WTC11 (cell line): ENCODE results near the gene F2. TPM values are rescaled to one million over a fixed set of nuclear protein-coding genes. Genes with fewer than 3 reads are reported as not detected.

Experiments used
- ATAC-seq: fragments of 200-7000 bp; cut with Tn5 transposase; 2 replicates; pipeline ENCODE4 v1.10.0; 2021; ENCODE audit warnings: mild to moderate bottlenecking, moderate library complexity
- CTCF ChIA-PET: fragments of 300-600 bp; sonication (Branson Sonifier 250); formaldehyde crosslinking; loops from one replicate; lab custom pipeline; 2021; ENCODE audit warnings: antibody characterized with exemption; lab: Charles Lee
- POLR2A ChIA-PET: fragments of 350-600 bp; sonication (Branson Sonifier 250); formaldehyde crosslinking; loops from one replicate; lab custom pipeline; 2021; ENCODE audit warnings: antibody characterized with exemption; lab: Charles Lee
- DNase-seq: peaks from one replicate; pipeline ENCODE4 v3.0.0; 2021; ENCODE audit warnings: low spot score
- H3K27ac Mint-ChIP-seq: 2 replicates; pipeline ENCODE4 v1.8.0; 2021; ENCODE audit warnings: mixed read lengths
- H3K27me3 Mint-ChIP-seq: 2 replicates; pipeline ENCODE4 v1.8.0; 2021; ENCODE audit warnings: low read depth, mild to moderate bottlenecking, moderate library complexity, mixed read lengths
- H3K36me3 Mint-ChIP-seq: 2 replicates; pipeline ENCODE4 v1.8.0; 2021; ENCODE audit warnings: mixed read lengths
- H3K4me1 Mint-ChIP-seq: 2 replicates; pipeline ENCODE4 v1.8.0; 2022; ENCODE audit warnings: mixed read lengths
- H3K4me3 Mint-ChIP-seq: 2 replicates; pipeline ENCODE4 v1.8.0; 2021; ENCODE audit warnings: mild to moderate bottlenecking, moderate library complexity, mixed read lengths
- H3K9me3 Mint-ChIP-seq: 2 replicates; pipeline ENCODE4 v1.8.0; 2021; ENCODE audit warnings: mixed read lengths
- CBFB ChIP-seq: sonication (generic); formaldehyde crosslinking; IDR thresholded peaks from 2 replicates; pipeline ENCODE4 v1.8.1; 2022; ENCODE audit warnings: mild to moderate bottlenecking, low read depth, missing genetic modification reagents
- CREM ChIP-seq: sonication (generic); formaldehyde crosslinking; IDR thresholded peaks from 2 replicates; pipeline ENCODE4 v1.8.1; 2022; ENCODE audit warnings: mild to moderate bottlenecking, missing genetic modification reagents, moderate library complexity
- FOXK1 ChIP-seq: sonication (generic); formaldehyde crosslinking; IDR thresholded peaks from 2 replicates; pipeline ENCODE4 v1.8.0; 2022; ENCODE audit warnings: mild to moderate bottlenecking, moderate library complexity, missing genetic modification reagents
- GRHL2 ChIP-seq: fragments of 250-450 bp; sonication (Bioruptor Pico); IDR thresholded peaks from 2 replicates; pipeline ENCODE4 v1.8.0; 2022; ENCODE audit warnings: mild to moderate bottlenecking, moderate library complexity; ENCODE audit not compliant: insufficient replicate concordance, severe bottlenecking
- GTF2I ChIP-seq: fragments of 250-450 bp; sonication (Bioruptor Pico); conservative IDR thresholded peaks from 2 replicates; pipeline ENCODE4 v1.4.0; 2021; ENCODE audit warnings: mild to moderate bottlenecking
- IRF2 ChIP-seq: sonication (generic); formaldehyde crosslinking; IDR thresholded peaks from 2 replicates; pipeline ENCODE4 v1.8.0; 2022; ENCODE audit warnings: low read depth, missing genetic modification reagents, borderline replicate concordance
- JUN ChIP-seq: sonication (generic); formaldehyde crosslinking; IDR thresholded peaks from 2 replicates; pipeline ENCODE4 v1.8.0; 2023; ENCODE audit warnings: mild to moderate bottlenecking, missing genetic modification reagents
- MXD4 ChIP-seq: fragments of 250-450 bp; sonication (Bioruptor Pico); IDR thresholded peaks from 2 replicates; pipeline ENCODE4 v1.8.0; 2021; ENCODE audit warnings: mild to moderate bottlenecking, moderate library complexity, borderline replicate concordance
- NFATC4 ChIP-seq: fragments of 250-450 bp; sonication (Bioruptor Pico); IDR thresholded peaks from 2 replicates; pipeline ENCODE4 v1.9.0; 2021; ENCODE audit warnings: mild to moderate bottlenecking
- RORB ChIP-seq: fragments of 250-450 bp; sonication (Bioruptor Pico); IDR thresholded peaks from 2 replicates; pipeline ENCODE4 v1.9.0; 2021; ENCODE audit warnings: mild to moderate bottlenecking
- ZBTB21 ChIP-seq: sonication (generic); formaldehyde crosslinking; IDR thresholded peaks from 2 replicates; pipeline ENCODE4 v1.8.1; 2023; ENCODE audit warnings: mild to moderate bottlenecking, missing genetic modification reagents, borderline replicate concordance
- total RNA-seq: library from RNA; stranded (reverse); gene quantifications from 3 replicates; pipeline ENCODE4 v1.2.3, GENCODE V29; 2021
- TF ChIP-seq, protein P1 (sequence below): fragments of 200-600 bp; IDR thresholded peaks from 2 replicates; pipeline ENCODE4 v1.8.0; 2022; ENCODE audit warnings: antibody characterized with exemption
- TF ChIP-seq, protein P2 (sequence below): sonication (generic); formaldehyde crosslinking; IDR thresholded peaks from 2 replicates; pipeline ENCODE4 v1.8.1; 2023; ENCODE audit warnings: mild to moderate bottlenecking, moderate library complexity, missing genetic modification reagents
- TF ChIP-seq, protein P3 (sequence below): sonication (generic); formaldehyde crosslinking; IDR thresholded peaks from 2 replicates; pipeline ENCODE4 v1.8.0; 2022; ENCODE audit warnings: mild to moderate bottlenecking, missing genetic modification reagents
- TF ChIP-seq, protein P4 (sequence below): sonication (generic); formaldehyde crosslinking; IDR thresholded peaks from 2 replicates; pipeline ENCODE4 v1.8.1; 2023; ENCODE audit warnings: mild to moderate bottlenecking, missing genetic modification reagents
- TF ChIP-seq, protein P5 (sequence below): sonication (generic); formaldehyde crosslinking; IDR thresholded peaks from 2 replicates; pipeline ENCODE4 v1.8.1; 2022; ENCODE audit warnings: mild to moderate bottlenecking, moderate library complexity, missing genetic modification reagents

The F2 gene
- total RNA-seq, 1 experiment from 2014 or later = 0.50 TPM

DNA sequence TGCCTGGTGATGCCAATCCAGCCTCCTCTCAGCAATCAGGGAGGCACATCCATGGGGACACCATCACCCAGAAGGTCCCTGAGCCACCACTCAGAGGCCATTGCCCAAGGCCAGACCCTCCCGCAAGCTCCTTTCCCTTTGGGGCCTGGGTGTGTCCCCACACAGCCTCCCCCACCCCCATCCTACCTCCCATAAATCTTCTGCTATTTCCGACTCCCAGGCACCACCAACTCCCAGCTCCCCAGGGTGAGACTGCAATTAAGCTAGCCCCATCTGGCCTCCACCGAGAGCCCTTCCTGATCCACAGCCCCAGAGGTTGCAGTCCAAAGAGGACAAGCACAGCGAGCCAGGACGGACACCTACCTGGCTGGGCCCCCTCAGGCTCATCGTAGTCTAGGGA, 24.9 kb upstream of the F2 start:
- no peak for ATAC-seq
- POLR2A ChIA-PET = no interaction called here
- Mint-ChIP-seq H3K27me3 (no peaks in the 10 kb centered on the region), H3K9me3 (no peaks in the 10 kb centered on the region)
- no peak for TF ChIP-seq RORB
- TF ChIP-seq, protein P1, sequence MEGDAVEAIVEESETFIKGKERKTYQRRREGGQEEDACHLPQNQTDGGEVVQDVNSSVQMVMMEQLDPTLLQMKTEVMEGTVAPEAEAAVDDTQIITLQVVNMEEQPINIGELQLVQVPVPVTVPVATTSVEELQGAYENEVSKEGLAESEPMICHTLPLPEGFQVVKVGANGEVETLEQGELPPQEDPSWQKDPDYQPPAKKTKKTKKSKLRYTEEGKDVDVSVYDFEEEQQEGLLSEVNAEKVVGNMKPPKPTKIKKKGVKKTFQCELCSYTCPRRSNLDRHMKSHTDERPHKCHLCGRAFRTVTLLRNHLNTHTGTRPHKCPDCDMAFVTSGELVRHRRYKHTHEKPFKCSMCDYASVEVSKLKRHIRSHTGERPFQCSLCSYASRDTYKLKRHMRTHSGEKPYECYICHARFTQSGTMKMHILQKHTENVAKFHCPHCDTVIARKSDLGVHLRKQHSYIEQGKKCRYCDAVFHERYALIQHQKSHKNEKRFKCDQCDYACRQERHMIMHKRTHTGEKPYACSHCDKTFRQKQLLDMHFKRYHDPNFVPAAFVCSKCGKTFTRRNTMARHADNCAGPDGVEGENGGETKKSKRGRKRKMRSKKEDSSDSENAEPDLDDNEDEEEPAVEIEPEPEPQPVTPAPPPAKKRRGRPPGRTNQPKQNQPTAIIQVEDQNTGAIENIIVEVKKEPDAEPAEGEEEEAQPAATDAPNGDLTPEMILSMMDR = no peak
- no peak for TF ChIP-seq IRF2 (CRISPR knock-in tag)
- TF ChIP-seq, protein P2, sequence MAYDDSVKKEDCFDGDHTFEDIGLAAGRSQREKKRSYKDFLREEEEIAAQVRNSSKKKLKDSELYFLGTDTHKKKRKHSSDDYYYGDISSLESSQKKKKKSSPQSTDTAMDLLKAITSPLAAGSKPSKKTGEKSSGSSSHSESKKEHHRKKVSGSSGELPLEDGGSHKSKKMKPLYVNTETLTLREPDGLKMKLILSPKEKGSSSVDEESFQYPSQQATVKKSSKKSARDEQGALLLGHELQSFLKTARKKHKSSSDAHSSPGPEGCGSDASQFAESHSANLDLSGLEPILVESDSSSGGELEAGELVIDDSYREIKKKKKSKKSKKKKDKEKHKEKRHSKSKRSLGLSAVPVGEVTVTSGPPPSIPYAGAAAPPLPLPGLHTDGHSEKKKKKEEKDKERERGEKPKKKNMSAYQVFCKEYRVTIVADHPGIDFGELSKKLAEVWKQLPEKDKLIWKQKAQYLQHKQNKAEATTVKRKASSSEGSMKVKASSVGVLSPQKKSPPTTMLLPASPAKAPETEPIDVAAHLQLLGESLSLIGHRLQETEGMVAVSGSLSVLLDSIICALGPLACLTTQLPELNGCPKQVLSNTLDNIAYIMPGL (CRISPR knock-in tag) = no peak
- TF ChIP-seq GTF2I (CRISPR knock-in tag) = no peak
- TF ChIP-seq, all 79 proteins: peak for 0
- Mint-ChIP-seq H3K36me3 (no peaks in the 10 kb centered on the region), H3K27ac (peak overlapping the region; percentile 16; the same call in 1 of the 2 replicates), H3K4me3 (no peak overlapping the region), H3K4me1 (0 out of 2 replicates have a peak, but pooled peaks cover 5% of the 10 kb centered on the region)
- CTCF ChIA-PET = interaction anchor here (1.3 kb wide), 1 partner anchor 165 kb away, joined by 3 read pairs; no protein-coding TSS in a partner anchor
- no peak for DNase-seq

DNA sequence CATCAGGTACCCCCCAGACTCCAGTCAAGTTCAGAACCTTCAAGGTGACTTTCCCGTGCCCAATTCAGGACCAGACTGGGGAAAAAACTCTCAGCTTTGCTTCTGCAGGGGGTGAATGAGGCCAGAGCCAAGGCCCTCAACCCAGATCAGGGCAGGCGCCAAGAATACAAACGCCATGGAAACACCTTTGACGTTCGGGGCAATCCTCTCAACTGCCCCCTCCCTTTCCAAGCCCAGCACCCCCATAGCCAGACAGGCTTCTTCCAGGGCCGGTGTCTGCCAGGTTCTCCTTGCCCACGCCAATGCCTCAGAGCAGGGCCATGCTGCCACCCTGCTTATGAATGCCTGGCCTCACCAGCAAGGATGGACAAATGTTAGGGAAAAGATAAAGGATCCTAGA, 24.4 kb upstream of the F2 start:
- TF ChIP-seq CREM (CRISPR knock-in tag) (no peak), JUN (no peak)
- TF ChIP-seq, protein P3, sequence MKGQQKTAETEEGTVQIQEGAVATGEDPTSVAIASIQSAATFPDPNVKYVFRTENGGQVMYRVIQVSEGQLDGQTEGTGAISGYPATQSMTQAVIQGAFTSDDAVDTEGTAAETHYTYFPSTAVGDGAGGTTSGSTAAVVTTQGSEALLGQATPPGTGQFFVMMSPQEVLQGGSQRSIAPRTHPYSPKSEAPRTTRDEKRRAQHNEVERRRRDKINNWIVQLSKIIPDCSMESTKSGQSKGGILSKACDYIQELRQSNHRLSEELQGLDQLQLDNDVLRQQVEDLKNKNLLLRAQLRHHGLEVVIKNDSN (CRISPR knock-in tag) = no peak
- Mint-ChIP-seq H3K9me3 (no peaks in the 10 kb centered on the region), H3K4me1 (0 out of 2 replicates have a peak, but pooled peaks cover 5% of the 10 kb centered on the region), H3K27ac (no peak overlapping the region), H3K36me3 (no peaks in the 10 kb centered on the region), H3K4me3 (no peak overlapping the region), H3K27me3 (no peaks in the 10 kb centered on the region)
- ChIA-PET POLR2A (no interaction called here), CTCF (interaction anchor here (1.3 kb wide), 1 partner anchor 165 kb away, joined by 3 read pairs; no protein-coding TSS in a partner anchor)
- no peak for ATAC-seq
- no peak for DNase-seq

DNA sequence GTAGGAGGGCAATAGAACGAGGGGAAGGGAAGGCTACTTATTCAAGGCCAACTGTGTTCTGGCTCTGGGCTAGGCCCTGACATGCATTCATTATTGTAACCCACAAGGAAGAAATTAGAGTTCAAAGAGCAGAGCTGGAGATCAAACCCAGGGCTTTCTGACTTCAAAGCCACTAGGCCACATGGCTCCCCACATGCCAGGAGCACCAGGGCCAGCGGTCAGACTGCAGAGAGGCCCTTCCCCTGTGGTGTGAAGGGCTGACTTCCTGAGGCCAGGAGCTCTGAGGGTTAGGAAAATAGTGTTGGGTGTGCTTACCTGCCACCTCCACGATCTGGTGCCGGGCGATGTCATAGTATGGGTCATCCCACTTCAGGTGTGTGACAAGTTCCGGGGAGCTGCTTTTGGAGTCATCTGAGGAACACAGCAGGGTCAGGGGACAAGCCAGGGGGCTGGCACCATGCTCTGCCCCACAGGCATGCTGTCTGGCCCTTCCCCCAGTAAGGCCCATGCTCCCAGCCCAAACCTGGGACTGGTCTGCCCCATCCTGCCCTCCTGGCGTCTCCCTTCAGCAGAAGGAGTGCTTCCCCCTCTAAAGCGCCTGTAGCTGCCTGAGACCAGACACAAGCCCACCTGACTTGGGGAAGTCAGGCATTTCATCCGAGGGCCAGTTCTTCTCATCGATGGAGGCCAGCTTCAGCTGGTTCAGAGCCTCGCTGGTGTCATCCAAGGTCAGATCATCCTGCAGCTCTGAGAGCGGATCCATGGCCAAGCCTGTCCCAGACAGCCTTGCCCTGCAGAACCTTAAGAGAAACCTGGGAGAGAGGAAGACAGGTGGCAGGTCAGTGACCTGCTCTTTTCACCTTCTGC, 23.4 kb upstream of the F2 start:
- H3K4me1 Mint-ChIP-seq = 0 out of 2 replicates have a peak, but pooled peaks cover 5% of the 10 kb centered on the region
- ATAC-seq = no peak
- H3K27me3 Mint-ChIP-seq = no peaks in the 10 kb centered on the region
- CTCF ChIA-PET = no interaction called here
- TF ChIP-seq FOXK1 (CRISPR knock-in tag) = no peak
- no peak for TF ChIP-seq NFATC4
- no peak for TF ChIP-seq ZBTB21 (CRISPR knock-in tag)
- TF ChIP-seq GTF2I (CRISPR knock-in tag) = no peak
- TF ChIP-seq MXD4 = no peak
- TF ChIP-seq GRHL2 = no peak
- TF ChIP-seq JUN = no peak
- TF ChIP-seq, protein P3 (CRISPR knock-in tag) = no peak
- TF ChIP-seq CBFB (CRISPR knock-in tag) = no peak
- TF ChIP-seq, protein P4, sequence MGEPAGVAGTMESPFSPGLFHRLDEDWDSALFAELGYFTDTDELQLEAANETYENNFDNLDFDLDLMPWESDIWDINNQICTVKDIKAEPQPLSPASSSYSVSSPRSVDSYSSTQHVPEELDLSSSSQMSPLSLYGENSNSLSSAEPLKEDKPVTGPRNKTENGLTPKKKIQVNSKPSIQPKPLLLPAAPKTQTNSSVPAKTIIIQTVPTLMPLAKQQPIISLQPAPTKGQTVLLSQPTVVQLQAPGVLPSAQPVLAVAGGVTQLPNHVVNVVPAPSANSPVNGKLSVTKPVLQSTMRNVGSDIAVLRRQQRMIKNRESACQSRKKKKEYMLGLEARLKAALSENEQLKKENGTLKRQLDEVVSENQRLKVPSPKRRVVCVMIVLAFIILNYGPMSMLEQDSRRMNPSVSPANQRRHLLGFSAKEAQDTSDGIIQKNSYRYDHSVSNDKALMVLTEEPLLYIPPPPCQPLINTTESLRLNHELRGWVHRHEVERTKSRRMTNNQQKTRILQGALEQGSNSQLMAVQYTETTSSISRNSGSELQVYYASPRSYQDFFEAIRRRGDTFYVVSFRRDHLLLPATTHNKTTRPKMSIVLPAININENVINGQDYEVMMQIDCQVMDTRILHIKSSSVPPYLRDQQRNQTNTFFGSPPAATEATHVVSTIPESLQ (CRISPR knock-in tag) = no peak
- TF ChIP-seq, protein P5, sequence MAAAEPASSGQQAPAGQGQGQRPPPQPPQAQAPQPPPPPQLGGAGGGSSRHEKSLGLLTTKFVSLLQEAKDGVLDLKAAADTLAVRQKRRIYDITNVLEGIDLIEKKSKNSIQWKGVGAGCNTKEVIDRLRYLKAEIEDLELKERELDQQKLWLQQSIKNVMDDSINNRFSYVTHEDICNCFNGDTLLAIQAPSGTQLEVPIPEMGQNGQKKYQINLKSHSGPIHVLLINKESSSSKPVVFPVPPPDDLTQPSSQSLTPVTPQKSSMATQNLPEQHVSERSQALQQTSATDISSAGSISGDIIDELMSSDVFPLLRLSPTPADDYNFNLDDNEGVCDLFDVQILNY = no peak
- TF ChIP-seq, all 79 proteins: peak for 0
- no peaks in the 10 kb centered on the region for H3K9me3 Mint-ChIP-seq
- POLR2A ChIA-PET = no interaction called here
- H3K4me3 Mint-ChIP-seq = no peak overlapping the region
- DNase-seq = no peak
- no peak overlapping the region for H3K27ac Mint-ChIP-seq
- H3K36me3 Mint-ChIP-seq = no peaks in the 10 kb centered on the region
